Smooth muscle cell (in vitro differentiated cells): ENCODE results near the gene AHCYL1. TPM values are rescaled to one million over a fixed set of nuclear protein-coding genes. Genes with fewer than 3 reads are reported as not detected.

Experiments
- DNase-seq: peaks from one replicate; lab custom pipeline; 2025; ENCODE audit not compliant: unreplicated experiment; lab: John Stamatoyannopoulos, UW
- H2AFZ ChIP-seq: fragments of 200-600 bp; sonication (generic); 2 replicates; pipeline ENCODE4 v1.6.0; 2016; ENCODE audit warnings: antibody characterized with exemption, low read depth, mild to moderate bottlenecking
- H3F3A ChIP-seq: fragments of 200-600 bp; sonication (generic); 2 replicates; pipeline ENCODE4 v1.6.0; 2017; ENCODE audit warnings: antibody characterized with exemption, low read depth
- H3K27ac ChIP-seq: fragments of 200-600 bp; sonication (generic); 2 replicates; pipeline ENCODE4 v1.5.1; 2016; ENCODE audit warnings: low read depth, mild to moderate bottlenecking
- H3K27me3 ChIP-seq: fragments of 200-600 bp; sonication (generic); 2 replicates; pipeline ENCODE4 v1.6.1; 2016; ENCODE audit warnings: low read depth, mild to moderate bottlenecking
- H3K36me3 ChIP-seq: fragments of 200-600 bp; sonication (generic); 2 replicates; pipeline ENCODE4 v1.5.1; 2016; ENCODE audit warnings: low read depth
- H3K4me1 ChIP-seq: fragments of 200-600 bp; sonication (generic); 2 replicates; pipeline ENCODE4 v1.5.1; 2016; ENCODE audit warnings: low read depth
- H3K4me2 ChIP-seq: fragments of 200-600 bp; sonication (generic); 2 replicates; pipeline ENCODE4 v1.6.0; 2016; ENCODE audit warnings: mild to moderate bottlenecking
- H3K4me3 ChIP-seq: fragments of 200-600 bp; sonication (generic); 2 replicates; pipeline ENCODE4 v1.5.1; 2016; ENCODE audit warnings: mild to moderate bottlenecking
- H3K79me2 ChIP-seq: fragments of 200-600 bp; sonication (generic); 2 replicates; pipeline ENCODE4 v1.6.0; 2016; ENCODE audit warnings: low read depth, mild to moderate bottlenecking
- H3K9ac ChIP-seq: fragments of 200-600 bp; sonication (generic); 2 replicates; pipeline ENCODE4 v1.6.0; 2016; ENCODE audit warnings: low read depth
- H3K9me3 ChIP-seq: fragments of 200-600 bp; sonication (generic); replicated peaks from 2 replicates; pipeline ENCODE4 v1.5.1; 2016; ENCODE audit warnings: low read depth
- H4K20me1 ChIP-seq: fragments of 200-600 bp; sonication (generic); 2 replicates; pipeline ENCODE4 v1.6.0; 2016; ENCODE audit warnings: low read depth
- WGBS: methylation state at CpG from one replicate; pipeline ENCODE4 v1.1.7; 2016; ENCODE audit warnings: low lambda C conversion rate; 5-methylcytosine and 5-hydroxymethylcytosine counted together
- polyA plus RNA-seq: library from polyadenylated mRNA; unstranded; fragments of >200 nt; fragmentation: Nextera tagmentation; extraction: Ambion mirVana; gene quantifications from 2 replicates; pipeline ENCODE4 v1.2.1, GENCODE V29; 2016
- total RNA-seq: library from RNA; depleted of rRNA; stranded (reverse); fragments of >200 nt; gene quantifications from 2 replicates; pipeline ENCODE4 v1.2.3, GENCODE V29; 2014
- TF ChIP-seq, protein P1 (sequence below): fragments of 200-600 bp; sonication (generic); IDR thresholded peaks from 2 replicates; pipeline ENCODE4 v1.5.1; 2017; ENCODE audit warnings: borderline replicate concordance, mild to moderate bottlenecking, antibody characterized with exemption; ENCODE audit not compliant: insufficient read depth, poor library complexity, severe bottlenecking

AHCYL1 gene
- total and polyA plus RNA-seq, 2 experiments from 2014 or later: 79.5 to 144 TPM

DNA sequence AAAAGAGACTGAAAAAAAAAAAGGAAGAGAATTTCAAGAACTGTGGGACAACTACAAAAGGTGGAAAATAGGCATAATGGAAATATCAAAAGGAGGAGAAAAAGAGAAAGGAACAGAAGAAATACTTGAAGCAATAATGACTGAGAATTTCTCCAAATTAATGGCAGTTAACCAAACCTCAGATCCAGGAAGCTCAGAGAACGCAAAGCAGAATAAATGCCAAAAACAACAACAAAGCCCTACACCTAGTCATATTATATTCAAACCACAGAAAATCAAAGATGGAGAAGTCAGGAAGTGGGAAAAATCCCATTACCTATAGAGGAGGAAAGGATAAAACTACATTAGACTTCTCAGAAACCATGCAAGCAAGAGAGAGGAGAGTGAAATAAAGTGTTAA is 20.7 kb upstream of the AHCYL1 start:
- Histone ChIP-seq H3K27me3 (no peaks in the 10 kb centered on the region), H4K20me1 (no peaks in the 10 kb centered on the region), H3K27ac (no peak overlapping the region), H3K9me3 (no peaks in the 10 kb centered on the region), H2AFZ (no peak overlapping the region), H3K79me2 (no peaks in the 10 kb centered on the region), H3K9ac (no peak overlapping the region), H3F3A (no peaks in the 10 kb centered on the region), H3K4me1 (peaks cover 29% of the 10 kb centered on the region), H3K36me3 (no peaks in the 10 kb centered on the region), H3K4me2 (no peak overlapping the region), H3K4me3 (no peak overlapping the region)
- no peak for DNase-seq
- TF ChIP-seq, protein P1, sequence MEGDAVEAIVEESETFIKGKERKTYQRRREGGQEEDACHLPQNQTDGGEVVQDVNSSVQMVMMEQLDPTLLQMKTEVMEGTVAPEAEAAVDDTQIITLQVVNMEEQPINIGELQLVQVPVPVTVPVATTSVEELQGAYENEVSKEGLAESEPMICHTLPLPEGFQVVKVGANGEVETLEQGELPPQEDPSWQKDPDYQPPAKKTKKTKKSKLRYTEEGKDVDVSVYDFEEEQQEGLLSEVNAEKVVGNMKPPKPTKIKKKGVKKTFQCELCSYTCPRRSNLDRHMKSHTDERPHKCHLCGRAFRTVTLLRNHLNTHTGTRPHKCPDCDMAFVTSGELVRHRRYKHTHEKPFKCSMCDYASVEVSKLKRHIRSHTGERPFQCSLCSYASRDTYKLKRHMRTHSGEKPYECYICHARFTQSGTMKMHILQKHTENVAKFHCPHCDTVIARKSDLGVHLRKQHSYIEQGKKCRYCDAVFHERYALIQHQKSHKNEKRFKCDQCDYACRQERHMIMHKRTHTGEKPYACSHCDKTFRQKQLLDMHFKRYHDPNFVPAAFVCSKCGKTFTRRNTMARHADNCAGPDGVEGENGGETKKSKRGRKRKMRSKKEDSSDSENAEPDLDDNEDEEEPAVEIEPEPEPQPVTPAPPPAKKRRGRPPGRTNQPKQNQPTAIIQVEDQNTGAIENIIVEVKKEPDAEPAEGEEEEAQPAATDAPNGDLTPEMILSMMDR: no peak
- WGBS: 96% methylated on average over 1 of the region's 1 CpG

DNA sequence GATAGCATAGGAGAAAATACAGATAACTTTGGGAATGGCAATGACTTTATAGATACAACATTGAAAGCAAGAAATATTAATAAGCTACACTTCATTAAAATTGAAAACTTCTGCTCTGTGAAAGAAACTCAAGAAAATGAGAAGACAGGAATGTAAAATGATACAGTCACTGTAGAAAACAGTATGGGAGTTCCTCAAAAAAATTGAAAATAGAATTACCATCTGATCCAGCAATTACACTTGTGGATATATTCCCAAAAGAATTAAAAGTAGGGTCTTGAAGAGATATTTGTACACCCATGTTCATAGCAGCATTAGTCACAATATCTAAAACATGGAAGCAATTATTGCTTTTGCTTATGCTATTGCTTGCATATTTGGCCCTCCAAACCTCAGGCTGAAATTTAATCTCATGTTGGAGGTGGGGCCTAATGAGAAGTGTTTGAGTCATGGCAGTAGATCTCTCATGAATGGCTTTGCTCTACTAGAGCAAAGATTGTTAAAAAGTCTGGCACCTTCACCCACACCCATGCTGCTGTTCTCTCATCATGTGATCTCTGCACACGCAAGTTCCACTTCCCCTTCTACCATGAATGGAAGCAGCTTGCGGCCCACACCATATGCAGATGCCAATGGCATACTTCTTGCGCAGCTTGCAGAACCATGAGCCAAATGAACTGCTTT is 15.3 kb upstream of the AHCYL1 start:
- no peak for DNase-seq
- no peaks in the 10 kb centered on the region for H3F3A ChIP-seq
- no peak overlapping the region for H3K4me2 ChIP-seq
- H3K4me1 ChIP-seq: no peaks in the 10 kb centered on the region
- H3K36me3 ChIP-seq: no peaks in the 10 kb centered on the region
- TF ChIP-seq, protein P1: no peak
- H3K79me2 ChIP-seq: no peaks in the 10 kb centered on the region
- no peak overlapping the region for H3K4me3 ChIP-seq
- H3K27ac ChIP-seq: no peak overlapping the region
- H4K20me1 ChIP-seq: no peaks in the 10 kb centered on the region
- no peak overlapping the region for H3K9ac ChIP-seq
- 94% methylated on average over 3 of the region's 3 CpGs for WGBS
- H3K9me3 ChIP-seq: no peaks in the 10 kb centered on the region
- no peak overlapping the region for H2AFZ ChIP-seq
- H3K27me3 ChIP-seq: no peaks in the 10 kb centered on the region

DNA sequence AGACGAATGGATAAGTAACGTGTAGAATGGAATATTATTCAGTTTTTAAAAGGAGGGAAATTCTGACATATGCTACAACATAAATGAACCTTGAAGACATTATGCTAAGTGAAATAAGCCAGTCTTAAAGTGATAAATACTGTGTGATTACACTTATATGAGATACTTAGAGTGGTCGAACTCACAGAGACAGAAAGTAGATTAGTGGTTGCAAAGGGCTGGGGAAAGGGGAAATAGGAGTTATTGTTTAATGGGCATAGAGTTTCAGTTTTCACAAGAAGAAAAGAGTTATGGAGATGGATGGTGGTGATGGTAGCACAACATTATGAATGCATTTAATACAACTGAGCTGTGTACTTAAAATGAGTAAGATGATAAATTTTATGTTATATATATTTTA is 14.7 kb upstream of the AHCYL1 start:
- Histone ChIP-seq H3K27me3 (no peaks in the 10 kb centered on the region), H3K4me1 (no peaks in the 10 kb centered on the region), H2AFZ (no peak overlapping the region), H3K4me2 (no peak overlapping the region), H3K4me3 (no peak overlapping the region), H4K20me1 (no peaks in the 10 kb centered on the region), H3K9ac (no peak overlapping the region), H3K27ac (no peak overlapping the region), H3K79me2 (no peaks in the 10 kb centered on the region), H3K9me3 (no peaks in the 10 kb centered on the region), H3K36me3 (no peaks in the 10 kb centered on the region), H3F3A (no peaks in the 10 kb centered on the region)
- DNase-seq: no peak
- TF ChIP-seq, protein P1: no peak
- 84% methylated on average over 3 of the region's 3 CpGs for WGBS

GRCh38 chr1:109971559-109971958 is 13.0 kb upstream of the AHCYL1 start:
- Histone ChIP-seq H2AFZ (no peak overlapping the region), H3K36me3 (no peaks in the 10 kb centered on the region), H3K27ac (no peak overlapping the region), H3F3A (no peaks in the 10 kb centered on the region), H3K79me2 (no peaks in the 10 kb centered on the region), H3K9me3 (no peaks in the 10 kb centered on the region), H4K20me1 (no peaks in the 10 kb centered on the region), H3K4me2 (no peak overlapping the region), H3K4me1 (no peaks in the 10 kb centered on the region), H3K9ac (no peak overlapping the region), H3K27me3 (no peaks in the 10 kb centered on the region), H3K4me3 (no peak overlapping the region)
- TF ChIP-seq, protein P1: no peak
- 31% methylated on average over 1 of the region's 1 CpG for WGBS
- no peak for DNase-seq
